HG03196 (cell line): Measurements from ENCODE around the gene CDC20.
"Not testable (repeated sequence)": the region's sequence is repeated elsewhere in the genome, so short reads cannot be mapped to it uniquely, and the experiment has no call there.

ENCODE experiments used
- ATAC-seq: cut with Tn5 transposase; IDR thresholded peaks from one replicate; pipeline ENCODE4 v1.9.1; 2021; ENCODE audit not compliant: unreplicated experiment

CDC20 gene

DNA sequence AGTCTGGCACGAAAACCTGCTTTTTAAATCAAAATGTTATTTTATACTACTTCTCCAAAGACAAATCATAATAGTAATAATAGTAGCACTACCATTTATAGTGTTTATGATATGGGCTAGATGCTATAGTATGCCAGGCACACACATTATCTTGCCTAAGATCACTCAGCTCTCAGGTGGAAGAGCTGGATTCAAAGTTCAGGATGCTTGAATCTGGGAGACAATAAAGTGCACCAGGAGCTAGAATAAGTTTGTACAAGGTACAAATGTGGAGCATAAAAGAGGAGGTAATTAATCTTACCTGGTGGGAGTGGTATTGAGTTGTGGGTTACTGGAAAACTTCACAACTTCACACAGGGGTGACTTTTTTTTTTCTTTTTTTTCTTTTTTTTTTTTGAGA is 19.1 kb downstream of the CDC20 start:
- no peak for ATAC-seq

DNA sequence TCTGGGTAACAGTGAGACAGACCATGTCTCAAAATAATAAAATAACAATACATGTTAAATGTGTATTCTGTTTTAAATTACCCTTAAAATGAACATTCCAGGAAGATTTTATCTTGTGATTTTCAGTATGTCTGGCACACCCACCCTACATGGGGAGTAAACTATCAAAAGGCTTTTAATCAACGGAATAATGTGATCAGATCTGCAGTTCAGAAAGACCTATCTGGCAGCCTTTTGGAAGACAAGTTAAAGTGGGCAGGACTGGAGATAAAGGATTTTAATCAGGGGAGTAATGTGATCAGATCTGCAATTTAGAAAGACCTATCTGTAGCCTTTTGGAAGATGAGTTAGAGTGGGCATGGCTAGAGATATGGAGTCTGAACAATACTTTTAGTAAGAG is 20.7 kb downstream of the CDC20 start:
- no peak for ATAC-seq

DNA sequence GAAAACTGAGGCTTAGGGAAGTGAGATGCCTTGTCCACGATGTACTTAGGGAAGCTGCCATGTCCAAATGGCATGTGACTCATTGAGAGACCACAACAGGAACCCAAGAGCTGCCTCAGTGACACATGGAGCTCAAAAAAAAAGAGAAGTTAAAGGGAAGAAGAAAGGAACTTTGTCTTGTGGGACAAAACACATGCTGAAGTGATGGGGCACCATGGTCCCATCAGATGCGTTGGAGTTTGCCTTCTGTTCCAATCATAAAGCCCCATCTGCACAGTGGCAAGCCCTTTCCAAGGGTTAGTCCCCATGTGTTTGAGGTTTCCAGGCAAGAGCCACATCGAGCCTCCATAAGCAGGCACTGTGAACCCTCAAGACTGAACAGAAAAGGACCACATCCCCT is 22.8 kb downstream of the CDC20 start:
- ATAC-seq, result no peak

DNA sequence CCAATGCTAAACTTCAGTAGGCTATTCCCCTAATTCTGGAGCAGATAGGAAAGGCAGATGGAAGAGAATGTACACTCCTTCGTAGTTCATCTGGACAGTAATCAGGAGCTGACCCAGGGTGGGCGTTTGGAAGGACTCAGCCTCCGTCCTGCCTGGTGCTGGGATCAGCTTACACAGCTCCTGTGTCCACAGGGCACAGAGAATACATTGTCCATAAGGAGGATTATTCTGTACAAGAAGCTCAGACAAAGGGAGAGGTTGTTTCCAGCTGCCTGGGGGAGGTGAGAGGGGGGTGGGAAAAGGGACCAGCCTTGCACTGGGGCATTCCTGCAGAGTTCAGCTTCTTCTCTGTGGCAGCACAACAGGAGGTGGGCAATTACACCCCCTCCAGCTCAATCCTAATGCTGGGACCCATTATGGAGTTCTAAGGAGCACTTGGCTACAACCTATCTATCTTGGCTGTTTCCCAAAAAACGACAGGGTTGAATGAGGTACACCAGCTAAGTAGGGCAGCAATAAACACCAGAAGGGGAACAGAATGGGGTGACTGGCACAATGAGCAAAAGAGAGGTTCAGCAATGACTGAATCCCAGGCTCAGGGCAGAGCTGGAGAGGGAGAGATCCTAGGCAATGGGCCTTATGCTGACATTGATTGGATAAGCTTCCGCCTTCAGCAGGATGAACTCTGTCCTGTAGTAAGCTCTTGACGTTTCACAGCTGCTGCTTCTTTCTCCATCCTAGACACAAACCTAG is 23.4 kb downstream of the CDC20 start:
- no peak for ATAC-seq

DNA sequence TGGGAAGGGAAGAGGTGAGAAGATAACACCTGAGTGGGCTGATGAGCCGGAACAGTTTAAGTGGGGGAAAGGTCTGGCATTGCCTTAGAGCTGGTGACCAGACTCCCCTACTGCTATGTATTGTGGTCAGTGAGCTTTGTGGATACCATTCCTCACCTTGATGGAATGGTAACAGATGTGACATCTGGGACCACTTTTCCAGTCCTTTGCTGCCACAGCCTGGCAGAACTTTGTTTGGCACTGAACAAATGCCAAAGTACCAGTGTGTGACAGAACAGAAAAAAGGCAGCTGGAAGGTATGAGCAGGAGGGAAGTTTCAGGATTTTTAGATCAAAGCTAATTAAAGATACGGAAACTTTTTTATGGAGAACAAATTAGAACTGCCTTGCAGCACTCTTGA is 24.7 kb downstream of the CDC20 start:
- no peak for ATAC-seq

DNA sequence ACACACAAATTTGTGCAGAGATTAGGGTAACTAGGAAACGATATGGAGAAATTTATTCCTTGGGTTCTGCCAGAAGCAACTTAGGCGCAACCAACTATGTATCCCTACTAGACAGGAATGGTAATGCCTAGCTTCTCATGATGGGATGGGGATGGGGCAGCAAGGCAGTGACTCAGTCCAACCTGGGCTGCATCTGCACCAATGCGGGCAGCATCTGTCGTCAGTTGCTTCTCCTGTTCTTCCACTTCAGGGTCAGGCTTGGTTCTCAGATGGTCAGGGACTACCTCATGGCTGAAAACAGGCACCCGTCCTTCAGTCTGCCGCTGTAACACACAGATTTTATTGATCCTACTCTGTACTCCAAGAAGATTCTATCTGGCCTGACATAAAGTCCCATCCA is 27.9 kb downstream of the CDC20 start:
- ATAC-seq, result no peak

DNA sequence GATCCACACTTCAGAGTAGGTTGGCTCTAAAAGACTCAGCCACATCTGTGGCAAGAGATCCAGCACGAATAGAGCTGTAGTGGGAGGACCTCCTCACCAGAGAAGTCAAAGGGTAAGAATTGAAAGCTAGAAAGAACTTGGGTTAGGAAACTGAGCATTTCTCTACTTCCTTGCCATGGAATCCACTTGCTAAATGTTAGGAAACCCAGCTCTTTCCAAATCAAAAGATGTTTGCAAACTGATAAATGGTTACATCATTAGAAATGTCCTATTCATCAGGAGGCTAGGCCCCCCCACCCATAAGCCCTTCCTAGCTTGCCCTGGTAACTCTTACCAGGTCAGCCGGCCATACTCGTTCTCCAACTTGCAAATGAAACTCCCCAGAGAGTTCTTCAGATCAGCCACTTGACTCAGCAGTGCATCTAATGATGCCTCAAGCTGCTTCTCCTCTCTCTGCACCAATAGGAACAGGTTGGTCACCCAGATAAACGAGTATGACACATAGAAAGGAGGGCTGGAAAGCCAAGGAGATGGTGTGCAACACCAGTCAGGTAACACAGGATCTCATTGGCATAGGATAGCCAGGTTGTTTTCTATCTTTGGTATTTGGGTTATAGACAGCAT is 29.3 kb downstream of the CDC20 start:
- no peak for ATAC-seq

DNA sequence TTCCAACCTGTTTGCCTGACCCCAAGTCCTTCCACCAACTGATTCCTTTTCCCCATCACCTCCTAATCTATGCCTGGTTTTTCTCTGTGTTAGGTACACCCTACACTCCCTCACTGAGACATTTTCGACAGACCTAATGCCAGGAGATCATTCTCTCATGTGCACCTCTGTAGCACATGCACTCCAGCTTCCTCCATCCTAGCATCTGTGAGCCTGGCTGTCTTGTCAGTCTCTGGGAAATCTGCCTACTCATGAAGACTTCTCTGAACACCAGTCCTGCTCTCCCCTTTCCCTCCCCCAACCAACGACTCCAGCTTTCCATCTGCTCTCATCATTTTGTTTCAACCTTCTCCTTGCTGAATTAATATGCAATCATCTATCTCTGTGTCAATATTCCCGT is 29.8 kb downstream of the CDC20 start:
- no peak for ATAC-seq

DNA sequence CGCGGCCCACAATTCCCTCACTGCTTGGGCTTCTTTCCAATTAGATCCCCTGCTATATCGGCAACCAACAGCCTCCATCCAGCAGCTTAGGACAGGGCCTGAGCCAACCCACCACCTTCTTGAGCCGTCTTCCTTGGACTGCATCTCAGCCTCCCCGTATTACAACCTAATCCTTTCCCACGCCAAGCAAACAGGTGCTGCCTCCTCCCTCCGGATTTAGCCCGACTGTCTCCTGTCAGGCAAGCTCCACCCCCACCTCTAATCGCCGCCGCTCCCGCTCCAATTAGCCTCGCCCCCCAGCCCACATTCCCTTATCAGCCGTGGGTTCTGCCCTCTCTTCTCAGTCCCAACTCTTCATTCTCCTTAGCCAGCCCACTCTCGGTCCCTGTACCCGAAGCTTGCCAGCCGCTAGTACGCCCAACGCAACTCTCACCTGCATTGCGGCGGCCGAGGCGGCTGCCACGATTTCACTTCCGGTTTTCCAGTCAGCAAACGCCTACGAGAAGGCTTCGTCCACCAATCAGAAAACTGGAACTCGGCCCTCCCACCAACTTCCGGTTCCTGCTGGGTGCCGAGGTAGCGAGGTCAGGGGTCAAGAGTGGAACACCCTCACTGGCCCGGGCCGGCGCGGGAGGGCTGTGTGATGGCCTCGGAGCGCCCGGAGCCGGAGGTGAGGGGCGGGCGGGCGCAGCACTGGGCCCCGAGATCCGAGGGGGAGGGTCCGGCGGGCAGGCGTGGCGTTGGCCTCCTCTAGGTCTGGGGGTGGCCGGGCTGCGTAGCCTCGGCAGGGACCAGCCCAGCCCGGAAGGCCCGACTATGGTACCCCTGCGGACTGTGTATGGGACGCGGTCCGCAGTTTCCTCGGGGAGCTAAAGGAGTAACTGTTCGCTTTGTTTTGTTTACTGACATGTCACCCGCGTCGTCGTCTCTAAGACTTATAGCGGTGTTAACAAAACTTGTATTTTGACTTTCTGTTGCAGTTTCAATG is 30.8 kb downstream of the CDC20 start, which contains the start of the genes MED8 and SZT2:
Gene MED8 (minus strand): TSS at position 475 of the 988 bp plus-strand sequence. CDS start 36 bp downstream, at position 439.
Gene SZT2 (plus strand): TSS at position 574 of the 988 bp plus-strand sequence. CDS start 70 bp downstream, at position 644.
- ATAC-seq, result peak; percentile 90

DNA sequence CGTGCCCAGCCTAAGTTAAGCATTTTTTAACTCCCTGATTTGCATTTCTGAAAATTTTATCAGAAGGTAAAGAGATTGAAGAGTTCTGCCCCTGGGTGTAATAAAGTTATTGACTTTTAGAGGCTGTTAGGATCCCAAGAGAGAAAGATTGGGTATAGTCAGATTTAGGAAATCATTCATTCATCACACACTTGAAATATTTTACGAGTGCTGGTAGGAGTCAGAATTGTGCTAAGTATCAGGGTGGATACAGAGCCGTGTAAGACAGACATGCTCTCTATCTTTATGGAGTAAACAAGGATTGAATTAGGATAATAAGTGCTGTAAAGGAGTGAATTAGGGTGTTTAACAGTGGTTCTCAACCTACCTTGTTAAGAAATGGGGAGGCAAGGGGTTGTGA is 33.9 kb downstream of the CDC20 start:
- no peak for ATAC-seq

DNA sequence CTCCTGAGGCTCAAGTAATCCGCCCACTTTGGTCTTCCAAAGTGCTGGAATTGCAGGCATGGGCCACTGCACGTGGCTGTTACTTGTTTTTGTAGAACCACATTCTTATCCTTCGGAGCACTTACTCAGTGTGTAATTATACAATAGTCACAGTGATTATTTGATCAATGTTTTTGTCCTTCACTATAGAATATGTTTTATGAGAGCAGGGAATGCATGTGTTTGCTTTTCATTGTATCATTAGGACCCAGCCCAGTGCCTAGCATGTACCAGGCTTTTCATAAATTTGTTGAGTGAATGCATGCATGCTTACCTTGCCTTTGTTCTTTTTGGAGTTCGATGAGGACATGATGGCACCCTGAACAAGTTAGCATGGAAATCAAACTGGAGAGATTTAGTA is 36.7 kb downstream of the CDC20 start:
- ATAC-seq, result no peak

DNA sequence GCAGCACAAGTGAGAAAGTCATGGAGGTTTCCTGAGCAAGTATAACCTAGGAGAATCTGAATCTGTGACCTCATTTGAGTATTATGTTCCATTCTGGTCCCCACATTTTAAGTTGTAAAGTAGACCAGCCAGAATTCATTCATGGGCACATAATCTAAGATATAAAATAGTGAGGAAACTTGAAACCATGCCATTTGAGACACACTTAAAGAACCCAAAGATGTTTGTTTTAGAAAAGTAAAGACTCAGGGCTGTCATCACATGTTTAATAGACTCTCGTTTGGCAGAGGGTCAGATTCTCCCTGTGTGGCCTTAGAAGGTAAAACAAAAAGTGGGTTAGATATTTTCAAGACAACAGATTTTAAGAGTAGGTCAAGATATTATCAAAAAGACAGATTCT is 37.3 kb downstream of the CDC20 start:
- ATAC-seq, result no peak

DNA sequence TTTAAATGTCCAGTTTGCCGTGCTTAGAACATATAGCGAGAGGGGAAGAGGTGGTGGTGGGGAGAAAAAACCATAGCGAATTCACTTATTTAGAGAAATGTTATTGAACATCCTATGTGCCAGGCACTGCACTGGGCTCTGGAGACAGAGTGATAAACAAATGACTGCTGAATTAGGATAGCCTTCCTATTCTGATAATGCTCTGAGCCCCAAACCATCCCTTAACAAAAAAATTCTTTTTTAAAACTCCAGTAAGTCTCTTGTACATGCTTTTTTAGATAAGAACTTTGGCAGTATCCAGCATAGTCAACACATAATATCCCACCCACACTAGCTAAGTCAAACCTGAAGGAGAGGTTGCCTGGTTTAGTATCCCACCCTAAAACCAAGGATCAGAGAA is 39.4 kb downstream of the CDC20 start:
- ATAC-seq, result no peak

DNA sequence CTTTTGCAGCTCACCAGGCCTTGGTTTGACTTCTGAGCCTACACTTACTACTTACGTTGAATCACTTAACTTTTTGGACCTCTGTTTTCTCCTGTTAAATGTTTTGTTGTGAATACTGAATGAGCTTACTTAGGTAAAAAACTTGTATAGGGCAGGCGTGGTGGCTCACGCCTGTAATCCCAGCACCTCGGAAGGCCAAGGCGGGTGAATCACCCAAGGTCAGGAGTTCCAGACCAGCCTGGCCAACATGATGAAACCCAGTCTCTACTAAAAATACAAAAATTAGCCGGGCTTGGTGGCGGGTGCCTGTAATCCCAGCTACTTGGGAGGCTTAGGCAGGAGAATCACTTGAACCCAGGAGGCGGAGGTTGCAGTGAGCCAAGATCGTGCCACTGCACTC is 41.7 kb downstream of the CDC20 start:
- ATAC-seq, result not testable (repeated sequence)

DNA sequence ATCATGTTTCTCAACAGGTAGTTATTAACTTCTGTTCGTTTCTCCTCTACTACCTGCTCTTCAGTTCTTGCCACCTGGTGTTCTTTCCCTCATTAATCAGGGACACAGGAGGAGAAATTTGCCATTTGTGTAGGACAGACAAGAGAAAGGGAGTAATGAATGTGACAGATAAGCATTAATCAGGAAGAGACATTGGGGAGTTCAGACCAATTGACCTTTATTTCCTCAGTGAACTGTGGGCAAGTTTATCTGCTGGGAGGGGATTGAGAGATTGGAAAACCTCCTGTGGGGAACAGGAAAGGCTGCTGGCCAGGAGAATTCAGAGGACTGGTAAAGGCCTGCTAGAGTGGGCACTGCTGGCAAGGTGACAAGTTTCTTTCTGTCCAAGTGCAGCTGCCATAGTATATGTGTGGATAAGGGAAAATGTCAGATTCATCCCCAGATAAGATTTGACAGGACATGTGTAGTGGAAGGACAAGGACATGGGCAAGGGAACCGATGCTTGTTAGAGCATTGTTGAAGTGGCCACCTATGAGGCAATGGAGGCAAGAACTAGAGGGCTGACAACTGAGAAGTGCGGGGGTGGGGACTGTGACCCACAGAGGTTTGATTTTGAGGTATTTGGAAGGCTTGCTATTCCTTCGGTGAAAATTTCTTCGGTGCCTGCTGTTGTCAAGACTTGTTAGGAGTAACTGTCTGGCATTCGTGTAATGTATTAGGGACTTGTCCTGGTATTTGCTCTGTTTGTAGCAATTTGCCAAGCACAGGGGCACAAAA is 43.5 kb downstream of the CDC20 start:
- no peak for ATAC-seq

DNA sequence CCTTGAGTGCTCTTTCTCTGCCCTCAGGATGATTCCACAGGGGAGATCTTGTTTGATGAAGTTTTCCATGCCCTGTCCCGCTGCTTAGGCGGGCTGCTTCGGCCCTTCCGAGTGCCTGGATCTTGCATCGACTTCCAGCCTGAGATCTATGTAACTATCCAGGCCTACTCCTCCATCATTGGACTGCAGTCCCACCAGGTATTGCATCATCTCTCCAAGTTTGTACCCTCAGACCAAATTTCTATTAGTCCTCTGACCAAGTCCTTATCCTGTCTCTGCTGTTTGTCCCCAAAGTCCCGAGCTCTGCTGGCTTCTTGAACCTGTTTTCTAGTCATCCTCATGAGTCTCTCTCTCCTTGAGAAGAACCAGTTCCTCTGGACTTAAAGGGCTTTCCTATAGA is 45.6 kb downstream of the CDC20 start:
- ATAC-seq, result no peak

DNA sequence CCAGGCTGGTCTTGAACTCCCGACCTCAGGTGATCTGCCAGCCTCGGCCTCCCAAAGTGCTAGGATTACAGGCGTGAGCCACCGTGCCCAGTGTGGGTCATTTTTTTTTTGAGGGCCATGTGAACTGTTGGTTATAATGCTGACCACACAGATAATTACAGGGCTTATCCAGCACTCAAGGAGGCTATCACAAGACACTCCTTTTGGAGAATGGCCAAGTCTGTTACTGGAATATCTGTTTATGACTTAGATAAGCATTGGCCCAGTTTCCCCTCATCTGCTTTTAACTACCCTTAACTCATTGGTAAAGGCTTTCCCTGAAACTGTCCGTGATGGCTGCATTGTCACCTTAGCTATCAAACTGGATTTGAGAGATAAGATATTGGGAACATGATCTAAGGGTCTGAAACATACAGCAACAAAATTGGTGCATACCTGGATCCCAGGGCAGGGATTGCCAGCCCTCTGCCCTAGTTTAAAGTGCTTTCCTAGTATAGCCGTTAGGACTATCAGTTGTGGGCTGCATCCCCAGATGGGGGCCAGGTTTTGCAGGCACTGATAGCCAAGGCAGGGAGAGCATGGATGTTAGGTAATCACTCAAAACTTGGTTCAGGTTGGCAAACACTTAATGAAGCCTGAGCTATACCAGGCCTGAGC is 46.6 kb downstream of the CDC20 start:
- ATAC-seq, result no peak

DNA sequence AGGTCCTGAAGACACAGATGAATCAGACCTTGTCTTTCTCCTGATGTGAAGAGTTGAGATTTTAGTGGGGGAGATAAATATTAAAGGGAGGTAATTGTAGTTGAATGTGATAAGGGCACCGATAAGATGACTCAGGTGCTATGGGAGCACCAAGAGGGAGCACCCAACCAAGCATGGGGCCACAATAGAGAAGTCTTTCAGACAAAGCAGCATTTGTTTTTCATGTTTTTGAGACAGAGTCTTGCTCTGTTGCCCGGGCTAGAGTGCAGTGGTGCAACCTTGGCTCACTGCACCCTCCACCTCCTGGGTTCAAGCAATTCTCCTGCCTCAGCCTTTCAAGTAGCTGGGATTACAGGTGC is 47.1 kb downstream of the CDC20 start:
- ATAC-seq, result no peak

DNA sequence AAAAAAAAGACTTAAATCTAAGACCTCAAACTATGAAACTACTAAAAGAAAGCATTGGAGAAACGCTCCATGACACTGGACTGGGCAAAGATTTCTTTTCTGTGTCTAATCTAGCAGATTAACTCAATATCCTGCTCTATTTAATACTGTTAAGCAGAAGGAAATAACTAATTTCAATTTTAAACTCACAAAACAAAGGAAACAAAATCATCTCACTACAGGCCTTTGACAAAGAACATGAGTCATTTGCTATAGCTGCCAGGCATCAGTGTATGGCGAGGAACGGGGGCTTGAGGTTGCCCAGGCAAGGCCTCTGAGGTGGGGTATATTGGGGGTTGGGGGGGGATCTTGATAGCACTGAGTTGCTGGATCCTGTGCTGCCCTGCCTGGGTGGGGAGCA is 51.8 kb downstream of the CDC20 start:
- ATAC-seq, result no peak
